ENCODE data around the gene MFAP2. TPM values are rescaled to one million over a fixed set of nuclear protein-coding genes. Genes with fewer than 3 reads are reported as not detected.
A peak's percentile ranks its signal among the peaks of the same experiment; 100 is the strongest.

Gene MFAP2
- total RNA-seq, 1 donor from 2014 or later: 4.1 TPM

DNA sequence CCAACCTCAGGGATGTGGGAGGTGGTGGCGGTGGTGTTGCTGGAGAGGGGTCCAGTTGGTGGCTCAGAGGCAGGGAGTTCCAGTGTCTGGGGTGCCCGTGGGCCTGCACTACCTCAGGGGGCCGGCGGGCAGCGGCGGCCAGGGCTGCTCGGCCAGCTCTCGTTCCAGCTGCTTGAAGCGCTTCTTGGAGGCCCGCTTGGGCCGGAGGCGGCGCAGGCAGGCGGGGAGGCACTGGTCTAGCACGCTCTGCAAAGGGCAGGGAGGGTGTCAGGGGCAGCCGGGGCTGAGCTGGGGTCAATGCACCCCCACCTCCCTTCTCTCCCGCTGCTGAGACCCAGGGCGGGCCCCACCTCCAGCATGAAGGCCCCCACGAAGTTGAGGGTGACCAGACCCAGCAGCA is 5.7 kb upstream of the MFAP2 start:
- ATAC-seq (ENCODE audit: poor library complexity) (no peak), DNase-seq (no peak)
- intact Hi-C loops (cut with DNase I): no loop called here

- ATAC-seq (ENCODE audit: poor library complexity) (peak; percentile 57), DNase-seq (peak; percentile 85)
- intact Hi-C loops (cut with DNase I): no loop called here
Measured at GRCh38 chr1:16984717-16985116, 4.3 kb upstream of the MFAP2 start.

GRCh38 chr1:16983649-16984048 is 3.2 kb upstream of the MFAP2 start:
- intact Hi-C loops (cut with DNase I): no loop called here
- no peak for ATAC-seq (ENCODE audit: poor library complexity)
- no peak for DNase-seq

DNA sequence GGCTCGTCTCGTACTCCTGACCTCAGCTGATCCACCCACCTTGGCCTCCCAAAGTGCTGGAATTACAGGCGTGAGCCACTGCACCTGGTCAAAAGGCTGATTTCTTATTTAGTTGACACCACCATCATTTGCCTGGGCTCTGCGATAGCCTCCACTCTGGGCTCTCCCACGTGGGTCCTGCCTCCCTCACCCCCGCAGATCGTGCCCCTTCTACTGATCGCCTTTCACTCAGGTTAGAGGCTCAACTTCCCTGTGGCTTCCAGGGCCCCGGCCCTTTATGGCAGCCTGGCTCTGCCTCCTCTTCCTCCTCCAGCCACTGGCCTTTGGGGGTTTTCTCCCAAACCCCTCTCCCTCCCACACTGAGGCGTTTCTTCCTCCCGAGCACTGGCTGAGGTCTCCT is 2.5 kb upstream of the MFAP2 start:
- intact Hi-C loops (cut with DNase I): no loop called here
- ATAC-seq (ENCODE audit: poor library complexity) (no peak), DNase-seq (no peak)

GRCh38 chr1:16981269-16981849 is 939 bp upstream of the MFAP2 start:
- intact Hi-C loops (cut with DNase I): no loop called here
- DNase-seq (no peak), ATAC-seq (ENCODE audit: poor library complexity) (no peak)

DNA sequence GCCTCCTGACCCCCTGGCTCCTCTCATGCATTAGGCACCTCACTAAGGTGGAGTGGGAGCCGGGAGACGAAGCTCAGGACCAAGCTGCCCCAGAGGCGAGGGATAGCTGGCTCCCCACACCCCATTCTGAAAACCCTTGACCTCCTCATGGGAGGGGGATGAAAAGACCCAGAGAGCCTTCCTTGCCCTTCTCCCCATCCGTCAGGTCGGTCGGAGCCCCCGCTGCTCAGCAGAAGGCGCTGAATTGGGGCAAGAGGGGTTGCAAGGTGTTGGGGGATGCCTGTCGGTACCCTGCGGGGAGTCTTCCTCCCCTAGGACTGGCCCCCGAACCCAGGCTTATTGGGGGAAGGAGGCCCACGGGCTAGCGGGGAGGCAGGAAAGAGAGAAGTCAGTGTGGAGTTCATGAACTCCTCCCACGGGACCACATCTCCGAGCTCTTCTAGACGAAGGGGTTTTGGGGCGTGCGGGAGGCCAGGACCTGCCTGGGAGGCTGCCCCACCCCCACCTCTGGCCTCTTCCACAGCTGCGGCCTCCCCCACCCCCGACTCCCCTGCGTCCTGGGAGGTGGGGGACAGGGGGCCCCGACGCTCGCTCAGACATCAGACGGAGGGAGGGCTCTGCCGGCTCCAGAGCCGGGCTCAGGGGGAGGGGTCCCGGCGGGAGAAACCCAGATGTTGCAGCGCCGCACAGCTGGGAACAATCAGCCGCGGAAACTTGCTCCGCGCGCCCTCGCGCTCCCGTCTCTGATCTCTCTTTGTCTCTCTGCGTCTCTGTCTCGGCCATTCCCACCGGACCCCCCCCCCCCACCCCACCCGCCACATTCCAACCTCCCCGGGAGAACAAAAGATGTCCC is 719 bp downstream of the MFAP2 start:
- ATAC-seq (ENCODE audit: poor library complexity): peak; percentile 20

DNA sequence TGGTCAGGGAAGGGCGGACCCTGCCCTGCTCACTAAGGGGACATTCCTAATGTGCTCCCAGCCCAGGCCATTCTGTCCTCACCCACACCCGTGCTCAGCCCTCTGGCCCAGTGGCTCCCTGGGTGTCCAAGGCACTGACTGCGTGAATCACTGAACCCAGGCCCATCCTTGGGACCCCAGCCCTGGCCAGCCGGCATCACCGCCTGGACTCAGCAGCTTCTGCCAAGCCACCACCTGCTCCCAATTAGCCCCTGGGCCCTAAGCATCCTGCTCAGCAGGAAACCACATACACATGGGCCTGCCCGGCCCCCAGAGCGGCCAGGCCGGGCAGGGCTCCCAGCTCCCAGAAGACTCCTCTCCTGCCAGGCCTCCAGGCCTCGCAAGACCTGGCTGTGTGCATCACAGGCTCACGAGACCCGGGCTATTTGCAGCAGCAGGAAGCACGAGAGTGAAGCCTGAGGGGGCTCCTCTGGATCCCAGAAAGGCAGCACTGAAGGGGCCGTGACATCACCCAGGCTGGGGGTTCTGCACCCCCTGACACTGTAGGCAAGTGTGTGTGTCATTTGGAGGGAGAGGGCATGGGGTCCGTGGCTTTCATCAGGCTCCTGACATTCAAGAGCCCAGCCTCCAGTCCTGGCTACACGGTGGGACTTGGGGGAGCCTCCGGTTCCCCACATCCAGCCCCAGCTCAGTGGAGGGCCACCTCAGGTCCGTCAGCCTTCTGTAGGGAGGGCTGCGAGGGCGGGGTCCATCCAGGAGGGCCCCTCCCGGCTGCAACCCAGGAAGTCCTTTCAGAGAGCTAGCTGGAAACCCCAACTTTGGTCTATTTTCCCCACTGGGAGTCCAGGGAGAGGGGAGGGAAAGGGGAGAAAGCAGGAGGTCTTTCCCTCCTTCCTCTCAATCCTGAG is 1.6 kb downstream of the MFAP2 start:
- intact Hi-C loops (cut with DNase I): no loop called here
- ATAC-seq (ENCODE audit: poor library complexity): peak; percentile 70
- peak; percentile 57 for DNase-seq

More for the DNA sequence above, 719 bp downstream of the MFAP2 start:
- peak; percentile 58 for DNase-seq
- intact Hi-C loops (cut with DNase I): no loop called here

DNA sequence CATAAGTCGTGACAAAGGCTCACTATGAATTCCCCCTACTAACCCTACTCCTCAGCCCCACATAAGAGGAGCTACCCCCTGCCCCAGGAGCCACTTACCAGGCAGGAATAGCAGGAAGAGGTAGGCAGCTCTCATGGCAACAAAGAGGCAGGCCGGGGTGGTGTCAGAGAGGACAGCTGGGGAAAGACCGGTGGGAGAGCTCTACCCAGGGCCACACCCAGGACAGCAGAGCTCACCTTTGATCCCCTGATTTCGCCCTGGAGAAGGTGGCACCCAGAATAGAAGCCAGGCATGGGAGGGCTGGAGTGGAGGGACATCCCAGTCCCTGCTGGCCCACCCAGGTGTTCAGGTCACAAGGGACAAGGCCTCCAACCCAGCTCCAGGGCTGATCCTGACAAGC is 2.3 kb downstream of the MFAP2 start:
- ATAC-seq (ENCODE audit: poor library complexity): no peak
- intact Hi-C loops (cut with DNase I): no loop called here
- no peak for DNase-seq

DNA sequence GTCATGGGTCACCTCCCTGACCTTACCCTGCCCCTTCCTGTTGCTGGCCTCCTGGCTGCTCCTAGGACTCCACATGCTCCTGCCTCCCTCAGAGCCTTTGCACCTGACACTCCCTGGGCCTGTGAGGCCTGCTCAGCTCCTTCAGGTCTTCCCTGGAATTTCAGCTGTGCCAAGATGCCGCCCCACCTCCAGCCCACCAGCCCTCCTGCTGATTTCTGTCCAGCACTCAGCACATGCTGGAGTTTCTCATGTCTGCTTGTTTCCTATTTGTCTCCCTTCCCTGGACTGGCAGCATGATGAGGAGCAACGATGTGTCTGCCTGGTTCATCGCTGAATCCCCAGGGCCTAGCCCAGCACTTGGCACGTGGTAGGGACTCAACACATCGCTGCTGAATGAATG is 3.0 kb downstream of the MFAP2 start:
- intact Hi-C loops (cut with DNase I): no loop called here
- ATAC-seq (ENCODE audit: poor library complexity) (no peak), DNase-seq (no peak)

DNA sequence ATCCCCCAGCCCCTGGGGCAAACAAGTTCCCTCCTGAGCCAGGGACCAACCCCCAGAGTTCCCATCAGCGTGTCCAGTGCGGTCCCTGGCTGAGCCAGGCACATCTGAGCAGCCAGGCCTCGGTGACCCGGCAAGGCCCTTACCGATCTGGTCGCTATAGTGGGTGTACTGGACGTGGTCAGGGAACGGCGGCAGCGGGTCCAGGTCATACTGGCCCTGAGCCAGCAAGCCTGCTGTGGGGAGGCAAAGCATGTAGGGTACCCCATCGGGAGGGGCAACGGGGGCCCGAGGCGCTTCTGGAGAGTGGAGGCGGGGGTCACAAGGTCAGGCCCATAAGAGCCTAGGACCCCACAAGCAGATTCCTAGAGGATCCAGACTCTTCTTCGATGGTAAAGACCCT is 3.5 kb downstream of the MFAP2 start:
- intact Hi-C loops (cut with DNase I): no loop called here
- ATAC-seq (ENCODE audit: poor library complexity): no peak

DNA sequence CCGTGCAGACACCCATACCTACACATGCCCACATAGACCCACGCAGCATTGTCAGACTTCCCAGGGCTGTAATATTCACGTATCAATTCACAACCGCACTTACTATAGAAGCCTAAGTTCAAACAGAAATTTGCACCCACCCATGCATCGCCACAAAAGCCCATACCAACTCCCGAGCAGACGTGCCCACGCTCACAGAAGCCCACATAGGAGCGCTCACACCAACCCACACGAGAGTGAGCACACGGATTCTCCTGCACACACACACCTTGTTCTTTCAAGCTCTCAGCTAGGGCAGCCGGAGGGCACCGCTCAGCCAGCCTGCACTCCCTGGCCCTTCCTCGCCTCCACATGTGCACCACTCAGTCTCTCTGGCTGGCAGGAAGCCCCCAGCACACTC is 4.6 kb downstream of the MFAP2 start:
- ATAC-seq (ENCODE audit: poor library complexity) (no peak), DNase-seq (no peak)
- intact Hi-C loops (cut with DNase I): no loop called here

More for the DNA sequence above, 3.5 kb downstream of the MFAP2 start:
- DNase-seq: no peak

DNA sequence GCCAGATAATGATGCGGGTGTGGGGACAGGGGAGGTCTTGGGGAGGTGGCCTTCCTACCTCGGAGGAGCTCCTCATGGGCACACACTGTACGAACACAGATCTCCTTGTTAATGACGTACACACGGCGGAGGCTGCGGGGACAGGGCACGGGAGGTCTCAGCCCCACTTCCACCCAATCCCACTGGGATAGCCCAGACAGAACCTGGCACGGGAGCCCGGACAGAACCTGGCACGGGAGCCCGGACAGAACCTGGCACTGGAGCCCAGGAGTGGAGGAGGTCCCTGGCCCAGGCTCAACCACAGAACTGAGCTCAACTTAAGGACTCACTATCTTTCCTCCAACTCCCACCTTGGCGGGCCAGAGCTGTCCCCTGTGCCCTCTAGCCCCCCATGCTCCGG is 5.2 kb downstream of the MFAP2 start:
- DNase-seq: no peak
- no peak for ATAC-seq (ENCODE audit: poor library complexity)
- intact Hi-C loops (cut with DNase I): no loop called here

- no peak for DNase-seq
- intact Hi-C loops (cut with DNase I): no loop called here
- ATAC-seq (ENCODE audit: poor library complexity): no peak
Measured at GRCh38 chr1:16973215-16973614, 7.2 kb downstream of the MFAP2 start.

DNA sequence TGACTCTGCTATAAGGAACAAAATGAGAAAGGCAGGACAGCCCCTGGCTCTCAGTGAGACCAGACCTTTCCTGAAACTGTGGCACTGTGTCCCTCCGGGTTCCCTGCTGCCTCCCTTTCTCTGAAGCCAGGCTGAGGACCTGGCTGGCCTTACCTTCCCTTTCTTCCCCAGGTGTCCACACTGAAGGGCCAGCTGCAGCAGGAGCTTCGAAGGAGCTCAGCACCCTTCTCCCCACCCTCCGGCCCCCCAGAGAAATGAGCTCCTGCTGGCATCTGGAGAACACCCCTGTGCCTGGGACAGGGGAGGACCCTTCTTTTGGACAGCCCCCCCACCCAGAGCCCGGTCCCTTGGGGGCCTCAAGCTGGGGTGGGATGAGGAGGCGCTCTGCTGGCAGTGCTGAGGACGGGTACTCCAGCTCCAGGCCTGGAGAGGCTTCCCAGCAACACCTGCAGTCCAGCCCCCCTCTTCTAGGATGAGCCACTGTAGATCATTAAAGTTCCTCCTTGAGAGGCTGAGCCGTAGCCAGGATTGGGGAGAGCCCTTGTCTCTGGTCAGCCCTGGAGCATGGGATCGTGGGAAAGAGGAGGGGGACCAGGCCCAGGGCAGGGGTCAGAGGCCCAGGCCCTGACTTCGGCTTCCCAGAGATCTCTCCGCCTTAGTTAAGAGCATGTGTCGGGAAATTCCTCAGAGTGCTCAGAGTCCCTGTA is 8.1 kb downstream of the MFAP2 start:
- intact Hi-C loops (cut with DNase I): no loop called here
- DNase-seq (no peak), ATAC-seq (ENCODE audit: poor library complexity) (no peak)

GRCh38 chr1:16971341-16972188 is 8.9 kb downstream of the MFAP2 start:
- intact Hi-C loops (cut with DNase I): no loop called here
- no peak for ATAC-seq (ENCODE audit: poor library complexity)
- no peak for DNase-seq

DNA sequence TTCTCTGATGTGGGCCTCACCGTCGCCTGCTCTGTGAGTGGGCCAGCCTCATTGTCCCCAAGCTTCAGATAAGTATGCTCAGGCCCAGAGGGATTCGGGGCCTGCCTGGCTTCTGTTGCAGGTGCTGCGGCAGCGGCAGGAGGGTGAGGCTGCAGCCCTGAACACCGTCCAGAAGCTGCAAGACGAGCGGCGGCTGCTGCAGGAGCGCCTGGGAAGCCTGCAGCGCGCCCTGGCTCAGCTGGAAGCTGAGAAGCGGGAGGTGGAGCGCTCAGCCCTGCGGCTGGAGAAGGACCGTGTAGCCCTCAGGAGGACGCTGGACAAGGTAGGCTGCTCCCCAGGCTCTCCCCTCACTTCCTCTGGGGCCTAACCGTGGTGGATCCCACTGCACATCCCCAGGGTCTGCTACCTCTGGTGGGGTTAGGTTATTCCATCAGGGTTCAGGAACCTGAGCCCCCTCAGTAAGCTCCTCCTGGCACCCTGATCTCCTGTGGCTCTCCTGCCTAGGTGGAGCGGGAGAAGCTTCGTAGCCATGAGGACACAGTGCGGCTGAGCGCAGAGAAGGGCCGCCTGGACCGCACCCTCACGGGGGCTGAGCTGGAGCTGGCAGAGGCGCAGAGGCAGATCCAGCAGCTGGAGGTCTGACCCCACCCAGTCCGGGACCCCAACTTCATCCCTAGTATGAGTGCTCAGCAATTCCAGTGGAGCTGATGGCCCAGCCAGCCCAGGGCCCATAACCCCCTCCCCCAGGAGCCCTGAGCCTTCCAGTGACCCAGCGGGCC is 10.1 kb downstream of the MFAP2 start:
- no peak for DNase-seq
- intact Hi-C loops (cut with DNase I): no loop called here
- no peak for ATAC-seq (ENCODE audit: poor library complexity)

- DNase-seq (no peak), ATAC-seq (ENCODE audit: poor library complexity) (no peak)
- intact Hi-C loops (cut with DNase I): no loop called here
Measured at GRCh38 chr1:16969651-16970050, 10.8 kb downstream of the MFAP2 start.

All from Right ventricle myocardium superior (tissue), 1 donor.